Inferior parietal cortex (tissue), 1 donor: ENCODE measurements around the gene PRSS22.

ENCODE experiments used
- DNase-seq: peaks from one replicate; pipeline ENCODE4 v3.0.0-alpha.2; 2016; ENCODE audit errors: extremely low spot score

PRSS22 gene

GRCh38 chr16:2829501-2830354 lies 28.2 kb downstream of the PRSS22 start, which contains the start of gene ZG16B:
ZG16B (plus strand) TSS chr16:2830303; CDS start chr16:2830442, 139 bp downstream.
- no peak for DNase-seq

DNA sequence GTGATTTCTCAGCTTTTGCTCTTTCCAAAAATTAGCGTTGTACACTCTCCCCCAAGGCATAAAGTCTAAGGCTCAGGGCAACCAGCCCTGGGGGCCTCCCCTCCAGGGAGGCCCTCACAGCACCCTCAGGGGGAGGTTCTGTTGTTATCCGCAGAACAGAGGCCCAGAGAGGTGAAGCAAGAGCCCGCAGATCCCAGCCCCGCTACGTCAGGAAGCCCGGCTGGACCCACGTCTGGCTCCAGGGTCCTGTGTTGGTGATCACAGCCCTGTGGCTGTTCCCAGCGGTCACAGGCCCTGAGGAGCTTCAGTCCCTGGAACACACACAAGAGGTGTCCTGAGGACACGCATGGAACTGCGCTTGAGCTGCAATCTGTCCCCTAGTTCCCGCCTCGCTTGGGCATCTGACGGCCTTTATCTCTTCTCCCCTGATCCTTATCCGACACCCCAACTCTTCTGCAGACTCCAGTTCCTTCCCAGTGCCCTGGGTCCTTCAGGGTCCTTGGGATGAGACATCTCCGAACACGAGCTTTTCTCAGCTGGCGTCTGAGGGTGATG lies 29.0 kb downstream of the PRSS22 start:
- no peak for DNase-seq

GRCh38 chr16:2828521-2828840 lies 29.5 kb downstream of the PRSS22 start:
- DNase-seq = no peak

DNA sequence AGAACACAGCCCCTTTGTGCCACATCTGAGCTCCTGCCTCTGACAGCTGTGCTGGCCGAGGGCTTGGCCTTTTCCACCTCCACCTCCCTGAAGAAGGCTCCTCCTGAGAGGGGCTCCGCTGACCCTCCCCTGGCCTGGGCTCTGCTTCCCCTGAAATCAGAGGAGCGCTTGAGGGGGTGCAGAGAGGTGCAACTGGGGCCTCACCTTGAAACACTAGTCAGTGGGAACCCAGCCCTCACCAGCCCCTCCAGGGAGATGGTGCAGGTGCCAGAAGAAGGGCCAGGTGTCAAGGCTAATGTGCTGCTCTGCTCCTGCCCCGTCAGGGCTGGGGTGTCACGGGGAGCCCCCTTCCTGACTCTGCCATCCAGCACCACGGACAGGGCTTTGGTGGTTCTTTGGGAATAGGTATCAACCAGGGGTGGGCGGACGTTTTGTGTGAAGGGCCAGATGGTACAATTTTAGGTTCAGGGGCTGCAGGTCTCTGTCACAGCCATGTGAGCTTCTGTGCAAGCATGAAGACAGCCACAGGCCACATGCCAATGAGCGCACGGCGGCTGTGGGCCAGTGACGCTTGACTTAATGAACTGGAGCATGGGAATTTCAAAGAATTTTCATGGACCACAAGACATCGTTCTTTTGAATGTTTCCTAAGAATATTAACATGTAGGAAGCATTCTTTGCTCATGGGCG lies 30.0 kb downstream of the PRSS22 start:
- DNase-seq = no peak

DNA sequence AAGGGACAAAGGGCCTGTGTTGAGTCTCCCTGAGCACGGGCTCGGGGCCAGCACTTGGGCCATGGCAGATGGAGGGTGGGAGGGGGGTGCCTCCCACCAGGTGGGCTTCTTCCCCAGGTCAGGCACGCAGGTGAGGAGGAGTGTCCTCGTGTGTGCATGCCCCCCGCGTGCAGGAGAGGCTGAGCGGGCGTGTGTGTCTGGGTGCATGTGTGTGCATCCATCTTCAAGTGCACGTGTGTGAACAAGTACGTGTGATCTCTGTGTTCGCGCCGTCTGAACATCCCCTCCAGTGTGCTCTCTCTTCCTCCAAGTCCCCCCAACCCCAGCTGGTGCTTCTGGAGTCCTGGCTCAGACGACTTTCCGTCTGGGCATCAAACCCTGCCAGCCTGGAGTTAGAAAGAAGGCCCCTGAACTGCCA lies 30.6 kb downstream of the PRSS22 start:
- DNase-seq = no peak

DNA sequence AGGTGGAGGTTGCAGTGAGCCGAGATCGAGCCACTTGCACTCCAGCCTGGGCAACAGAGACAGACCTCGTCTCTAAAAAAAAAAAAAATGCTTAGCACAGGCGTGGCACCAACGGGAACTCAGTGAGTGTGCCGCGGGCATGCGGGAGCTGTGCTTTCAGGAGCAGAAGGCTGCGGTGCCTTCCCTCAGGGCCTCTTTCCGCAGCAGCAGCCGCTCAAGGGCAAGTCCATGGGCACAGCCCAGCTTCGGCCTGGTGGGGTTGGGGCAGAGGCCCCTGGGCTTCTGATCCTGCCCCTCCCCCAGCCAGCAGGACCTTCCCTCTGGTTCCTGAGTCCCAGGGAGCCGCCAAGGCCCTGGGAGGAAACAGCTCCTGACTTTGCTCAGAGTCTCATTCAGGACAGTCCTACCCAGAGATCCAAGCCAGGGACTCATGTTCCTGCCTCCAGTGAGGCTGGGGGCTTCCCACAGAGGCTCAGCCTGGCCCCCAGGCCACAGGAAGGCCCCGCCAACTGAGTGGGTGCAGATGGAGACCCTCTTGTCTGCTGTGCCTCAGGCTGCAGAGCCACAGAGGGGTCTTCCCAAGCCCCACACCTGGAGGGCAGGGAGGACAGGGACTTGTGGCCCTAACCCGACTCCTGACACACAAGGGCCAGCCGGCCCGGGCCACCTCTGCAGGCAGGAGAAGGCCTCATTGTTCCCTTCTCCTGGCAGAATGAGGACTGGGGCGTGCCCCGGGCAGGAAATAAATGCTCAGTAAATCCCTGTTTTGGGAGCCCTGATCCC lies 31.2 kb downstream of the PRSS22 start:
- DNase-seq = no peak

- DNase-seq = no peak
Measured at GRCh38 chr16:2825906-2826305, 32.1 kb downstream of the PRSS22 start.

DNA sequence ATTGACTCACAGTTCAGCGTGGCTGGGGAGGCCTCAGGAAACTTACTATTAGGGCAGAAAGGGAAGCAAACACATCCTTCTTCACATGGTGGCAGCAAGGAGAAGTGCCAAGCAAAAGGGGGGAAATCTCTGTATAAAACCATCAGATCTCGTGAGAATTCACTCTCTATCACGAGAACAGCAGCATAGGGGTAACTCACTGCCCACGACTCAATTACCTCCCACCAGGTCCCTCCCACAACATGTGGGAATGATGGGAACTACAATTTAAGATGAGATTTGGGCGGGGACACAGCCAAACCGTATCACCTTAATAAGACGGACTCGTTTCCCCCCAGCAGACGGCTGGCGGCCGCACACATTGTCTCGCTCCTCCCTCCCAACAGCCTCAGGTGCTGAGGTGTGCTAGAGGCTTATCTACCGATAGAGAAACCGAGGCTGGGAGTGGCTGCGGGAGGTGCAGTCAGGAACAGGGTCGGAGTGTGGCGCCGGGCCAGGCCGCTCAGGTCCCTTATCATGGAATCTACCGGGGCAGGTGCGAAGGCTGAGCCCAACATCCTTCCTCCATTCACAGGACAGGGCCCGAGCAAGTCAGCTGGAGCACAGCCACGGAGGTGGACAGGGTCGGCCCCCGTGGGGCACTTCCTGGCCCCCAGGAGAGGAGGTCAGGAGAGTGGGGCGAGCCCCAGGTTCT lies 32.8 kb downstream of the PRSS22 start:
- no peak for DNase-seq

GRCh38 chr16:2824626-2825025 lies 33.3 kb downstream of the PRSS22 start:
- no peak for DNase-seq

DNA sequence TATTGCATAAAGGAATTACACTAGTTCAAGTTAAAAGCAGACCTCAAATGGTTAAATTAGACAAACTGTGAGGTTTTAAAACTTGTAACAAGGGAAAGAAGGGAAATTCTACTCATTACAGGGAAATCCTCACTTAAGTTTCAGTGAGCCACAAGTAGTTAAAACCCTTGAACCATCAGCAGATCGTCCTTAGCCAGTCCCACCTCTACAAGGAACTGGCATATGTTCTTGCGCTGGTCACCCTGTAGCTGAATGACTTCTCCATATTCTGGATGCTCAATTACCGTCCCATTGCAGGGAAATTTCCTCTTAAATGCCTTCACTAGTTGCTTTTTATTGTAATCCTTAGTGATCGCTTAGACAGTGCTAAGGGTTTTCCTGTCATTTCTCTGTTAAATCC lies 35.5 kb downstream of the PRSS22 start:
- DNase-seq = no peak

- DNase-seq = no peak
Measured at GRCh38 chr16:2822158-2822495, 35.8 kb downstream of the PRSS22 start.

GRCh38 chr16:2821487-2822157 lies 36.3 kb downstream of the PRSS22 start:
- no peak for DNase-seq

DNA sequence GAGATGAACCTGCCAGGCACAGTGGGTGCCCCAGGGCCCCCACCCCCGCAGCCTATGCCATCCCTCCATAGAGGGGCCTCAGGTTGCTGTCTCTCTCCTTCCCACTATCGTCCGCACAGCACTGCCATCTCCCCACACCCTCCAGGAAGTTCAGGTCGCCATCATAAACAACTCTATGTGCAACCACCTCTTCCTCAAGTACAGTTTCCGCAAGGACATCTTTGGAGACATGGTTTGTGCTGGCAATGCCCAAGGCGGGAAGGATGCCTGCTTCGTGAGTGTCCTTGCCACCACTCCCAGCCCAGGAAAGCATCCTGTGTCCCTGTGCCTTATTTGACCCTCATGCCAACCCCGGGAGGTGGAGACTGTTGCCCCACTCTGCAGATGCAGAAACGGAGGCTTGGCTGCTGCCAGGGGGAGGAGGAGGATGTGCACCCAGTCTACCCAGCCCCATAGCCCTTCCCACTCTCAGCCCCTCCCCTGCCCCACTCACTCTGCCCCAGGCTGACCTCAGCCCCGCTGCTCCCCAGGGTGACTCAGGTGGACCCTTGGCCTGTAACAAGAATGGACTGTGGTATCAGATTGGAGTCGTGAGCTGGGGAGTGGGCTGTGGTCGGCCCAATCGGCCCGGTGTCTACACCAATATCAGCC lies 37.0 kb downstream of the PRSS22 start:
- no peak for DNase-seq

GRCh38 chr16:2819939-2820835 lies 37.8 kb downstream of the PRSS22 start:
- DNase-seq = no peak

GRCh38 chr16:2819179-2819938 lies 38.6 kb downstream of the PRSS22 start:
- no peak for DNase-seq

GRCh38 chr16:2818272-2818876 lies 39.6 kb downstream of the PRSS22 start:
- no peak for DNase-seq

- no peak for DNase-seq
Measured at GRCh38 chr16:2817340-2818271, 40.4 kb downstream of the PRSS22 start.
